H1 (cell line): ENCODE results near the gene INPP5J. TPM values are rescaled to one million over a fixed set of nuclear protein-coding genes. Genes with fewer than 3 reads are reported as not detected.

Experiments used
- CHD1 ChIP-seq: IDR thresholded peaks from 2 replicates; pipeline ENCODE4 v1.6.1; 2012; ENCODE audit warnings: low read depth, low read length, improper control_type of control experiment
- EP300 ChIP-seq, 2 experiments: IDR thresholded peaks; 1 replicate in 1 of 2; 2 replicates in 1 of 2; pipeline ENCODE4 v1.6.1; 2011 to 2012; ENCODE audit warnings: low read depth in 2 of 2, low read length in 2 of 2, mild to moderate bottlenecking in 2 of 2, borderline replicate concordance in 1 of 2, inconsistent platforms in 1 of 2, moderate library complexity in 1 of 2
- NRF1 ChIP-seq: IDR thresholded peaks from 2 replicates; pipeline ENCODE4 v1.6.1; 2011; ENCODE audit warnings: mild to moderate bottlenecking, low read depth, low read length, improper control_type of control experiment
- RNF2 ChIP-seq: fragments of 200-900, 300-1000 bp; sonication (generic); IDR thresholded peaks from 2 replicates; pipeline ENCODE4 v1.7.1; 2016; ENCODE audit warnings: borderline replicate concordance, low read depth, mild to moderate bottlenecking, antibody characterized with exemption, low read length; ENCODE audit not compliant: poor library complexity, severe bottlenecking; ENCODE audit errors: missing control alignments
- SIN3A ChIP-seq, 2 experiments: IDR thresholded peaks in 1 of 2; conservative IDR thresholded peaks in 1 of 2; 2 replicates each; pipeline ENCODE4 v1.6.1; 2011 to 2012; ENCODE audit warnings: low read length in 2 of 2, improper control_type of control experiment in 1 of 2, low read depth in 1 of 2, mild to moderate bottlenecking in 1 of 2
- polyA plus RNA-seq, 7 experiments: library from polyadenylated mRNA; depleted of rRNA in 3 of 7; stranded (reverse) in 5 of 7; unstranded in 2 of 7; fragments of >200 nt in 5 of 7; fragments of 200-250 nt in 2 of 7; gene quantifications; 1 replicate in 5 of 7; 2 replicates in 1 of 7; 4 replicates in 1 of 7; pipeline versions ENCODE4 v1.2.1 to v1.2.3, GENCODE V29; 2011 to 2013; ENCODE audit warnings: missing spikeins in 2 of 7, mixed read lengths in 2 of 7
- total RNA-seq: library from RNA; stranded (reverse); fragmentation: NEBNext Ultra II Directional; extraction: Animal tissue kit (Norgen Biotek cat#: 25700); gene quantifications from 2 replicates; pipeline ENCODE4 v1.2.1, GENCODE V29; 2021
- TF ChIP-seq, protein P1 (sequence below): fragments of 300-600 bp; sonication (generic); IDR thresholded peaks from 2 replicates; pipeline ENCODE4 v1.7.1; 2012; ENCODE audit warnings: low read length, moderate library complexity, mild to moderate bottlenecking, inconsistent platforms; ENCODE audit not compliant: insufficient replicate concordance

INPP5J gene
- total and polyA plus RNA-seq, 2 of the 8 experiments (the other 6 are each of a cell fraction or from before 2014, with no cell fraction given) = 5.4 to 6.0 TPM

DNA sequence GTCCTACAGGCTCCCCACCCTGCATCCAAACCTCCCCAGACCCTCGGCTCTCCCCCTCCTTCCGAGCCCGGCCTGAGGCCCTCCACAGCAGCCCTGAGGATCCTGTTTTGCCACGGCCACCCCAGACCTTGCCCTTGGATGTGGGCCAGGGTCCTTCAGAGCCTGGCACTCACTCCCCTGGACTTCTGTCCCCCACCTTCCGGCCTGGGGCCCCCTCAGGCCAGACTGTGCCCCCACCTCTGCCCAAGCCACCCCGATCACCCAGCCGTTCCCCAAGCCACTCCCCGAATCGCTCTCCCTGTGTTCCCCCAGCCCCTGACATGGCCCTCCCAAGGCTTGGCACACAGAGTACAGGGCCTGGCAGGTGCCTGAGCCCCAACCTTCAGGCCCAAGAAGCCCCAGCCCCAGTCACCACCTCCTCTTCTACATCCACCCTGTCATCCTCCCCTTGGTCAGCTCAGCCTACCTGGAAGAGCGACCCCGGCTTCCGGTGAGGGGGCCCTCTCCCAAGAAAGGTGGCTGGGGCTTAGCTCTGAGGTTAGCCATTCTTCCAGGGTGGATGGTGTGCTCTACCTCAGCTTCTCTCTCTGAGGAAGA lies 2.9 kb downstream of the INPP5J start (continued):
- TF ChIP-seq, protein P1, sequence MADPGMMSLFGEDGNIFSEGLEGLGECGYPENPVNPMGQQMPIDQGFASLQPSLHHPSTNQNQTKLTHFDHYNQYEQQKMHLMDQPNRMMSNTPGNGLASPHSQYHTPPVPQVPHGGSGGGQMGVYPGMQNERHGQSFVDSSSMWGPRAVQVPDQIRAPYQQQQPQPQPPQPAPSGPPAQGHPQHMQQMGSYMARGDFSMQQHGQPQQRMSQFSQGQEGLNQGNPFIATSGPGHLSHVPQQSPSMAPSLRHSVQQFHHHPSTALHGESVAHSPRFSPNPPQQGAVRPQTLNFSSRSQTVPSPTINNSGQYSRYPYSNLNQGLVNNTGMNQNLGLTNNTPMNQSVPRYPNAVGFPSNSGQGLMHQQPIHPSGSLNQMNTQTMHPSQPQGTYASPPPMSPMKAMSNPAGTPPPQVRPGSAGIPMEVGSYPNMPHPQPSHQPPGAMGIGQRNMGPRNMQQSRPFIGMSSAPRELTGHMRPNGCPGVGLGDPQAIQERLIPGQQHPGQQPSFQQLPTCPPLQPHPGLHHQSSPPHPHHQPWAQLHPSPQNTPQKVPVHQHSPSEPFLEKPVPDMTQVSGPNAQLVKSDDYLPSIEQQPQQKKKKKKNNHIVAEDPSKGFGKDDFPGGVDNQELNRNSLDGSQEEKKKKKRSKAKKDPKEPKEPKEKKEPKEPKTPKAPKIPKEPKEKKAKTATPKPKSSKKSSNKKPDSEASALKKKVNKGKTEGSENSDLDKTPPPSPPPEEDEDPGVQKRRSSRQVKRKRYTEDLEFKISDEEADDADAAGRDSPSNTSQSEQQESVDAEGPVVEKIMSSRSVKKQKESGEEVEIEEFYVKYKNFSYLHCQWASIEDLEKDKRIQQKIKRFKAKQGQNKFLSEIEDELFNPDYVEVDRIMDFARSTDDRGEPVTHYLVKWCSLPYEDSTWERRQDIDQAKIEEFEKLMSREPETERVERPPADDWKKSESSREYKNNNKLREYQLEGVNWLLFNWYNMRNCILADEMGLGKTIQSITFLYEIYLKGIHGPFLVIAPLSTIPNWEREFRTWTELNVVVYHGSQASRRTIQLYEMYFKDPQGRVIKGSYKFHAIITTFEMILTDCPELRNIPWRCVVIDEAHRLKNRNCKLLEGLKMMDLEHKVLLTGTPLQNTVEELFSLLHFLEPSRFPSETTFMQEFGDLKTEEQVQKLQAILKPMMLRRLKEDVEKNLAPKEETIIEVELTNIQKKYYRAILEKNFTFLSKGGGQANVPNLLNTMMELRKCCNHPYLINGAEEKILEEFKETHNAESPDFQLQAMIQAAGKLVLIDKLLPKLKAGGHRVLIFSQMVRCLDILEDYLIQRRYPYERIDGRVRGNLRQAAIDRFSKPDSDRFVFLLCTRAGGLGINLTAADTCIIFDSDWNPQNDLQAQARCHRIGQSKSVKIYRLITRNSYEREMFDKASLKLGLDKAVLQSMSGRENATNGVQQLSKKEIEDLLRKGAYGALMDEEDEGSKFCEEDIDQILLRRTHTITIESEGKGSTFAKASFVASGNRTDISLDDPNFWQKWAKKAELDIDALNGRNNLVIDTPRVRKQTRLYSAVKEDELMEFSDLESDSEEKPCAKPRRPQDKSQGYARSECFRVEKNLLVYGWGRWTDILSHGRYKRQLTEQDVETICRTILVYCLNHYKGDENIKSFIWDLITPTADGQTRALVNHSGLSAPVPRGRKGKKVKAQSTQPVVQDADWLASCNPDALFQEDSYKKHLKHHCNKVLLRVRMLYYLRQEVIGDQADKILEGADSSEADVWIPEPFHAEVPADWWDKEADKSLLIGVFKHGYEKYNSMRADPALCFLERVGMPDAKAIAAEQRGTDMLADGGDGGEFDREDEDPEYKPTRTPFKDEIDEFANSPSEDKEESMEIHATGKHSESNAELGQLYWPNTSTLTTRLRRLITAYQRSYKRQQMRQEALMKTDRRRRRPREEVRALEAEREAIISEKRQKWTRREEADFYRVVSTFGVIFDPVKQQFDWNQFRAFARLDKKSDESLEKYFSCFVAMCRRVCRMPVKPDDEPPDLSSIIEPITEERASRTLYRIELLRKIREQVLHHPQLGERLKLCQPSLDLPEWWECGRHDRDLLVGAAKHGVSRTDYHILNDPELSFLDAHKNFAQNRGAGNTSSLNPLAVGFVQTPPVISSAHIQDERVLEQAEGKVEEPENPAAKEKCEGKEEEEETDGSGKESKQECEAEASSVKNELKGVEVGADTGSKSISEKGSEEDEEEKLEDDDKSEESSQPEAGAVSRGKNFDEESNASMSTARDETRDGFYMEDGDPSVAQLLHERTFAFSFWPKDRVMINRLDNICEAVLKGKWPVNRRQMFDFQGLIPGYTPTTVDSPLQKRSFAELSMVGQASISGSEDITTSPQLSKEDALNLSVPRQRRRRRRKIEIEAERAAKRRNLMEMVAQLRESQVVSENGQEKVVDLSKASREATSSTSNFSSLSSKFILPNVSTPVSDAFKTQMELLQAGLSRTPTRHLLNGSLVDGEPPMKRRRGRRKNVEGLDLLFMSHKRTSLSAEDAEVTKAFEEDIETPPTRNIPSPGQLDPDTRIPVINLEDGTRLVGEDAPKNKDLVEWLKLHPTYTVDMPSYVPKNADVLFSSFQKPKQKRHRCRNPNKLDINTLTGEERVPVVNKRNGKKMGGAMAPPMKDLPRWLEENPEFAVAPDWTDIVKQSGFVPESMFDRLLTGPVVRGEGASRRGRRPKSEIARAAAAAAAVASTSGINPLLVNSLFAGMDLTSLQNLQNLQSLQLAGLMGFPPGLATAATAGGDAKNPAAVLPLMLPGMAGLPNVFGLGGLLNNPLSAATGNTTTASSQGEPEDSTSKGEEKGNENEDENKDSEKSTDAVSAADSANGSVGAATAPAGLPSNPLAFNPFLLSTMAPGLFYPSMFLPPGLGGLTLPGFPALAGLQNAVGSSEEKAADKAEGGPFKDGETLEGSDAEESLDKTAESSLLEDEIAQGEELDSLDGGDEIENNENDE = no peak
- TF ChIP-seq EP300 (IDR thresholded peaks at IDR 0.05; ENCODE audit: borderline replicate concordance in 1 of 2, low read depth in 2 of 2, low read length in 2 of 2) (no peak), NRF1 (no peak), RNF2 (no peak), CHD1 (no peak), SIN3A (conservative IDR thresholded peaks at IDR 0.05 in 1 of 2, IDR thresholded peaks at IDR 0.05 in 1 of 2; ENCODE audit: low read depth in 1 of 2, low read length in 2 of 2) (no peak)
